Muscle layer of colon (tissue), 2 donors: ENCODE data around the gene BAAT.
A peak's percentile ranks its signal among the peaks of the same experiment; 100 is the strongest.

Experiments
- H3K27ac ChIP-seq: one replicate; pipeline ENCODE4 v1.7.0; 2013; ENCODE audit warnings: low read depth, mild to moderate bottlenecking, low read length, moderate library complexity
- H3K27me3 ChIP-seq, 2 donors: one replicate each; pipeline ENCODE4 v1.7.0; 2013; ENCODE audit warnings: low read length in 2 of 2, mild to moderate bottlenecking in 2 of 2; ENCODE audit not compliant: insufficient read depth in 2 of 2, control insufficient read depth in 1 of 2
- H3K36me3 ChIP-seq: one replicate; pipeline ENCODE4 v1.7.0; 2013; ENCODE audit warnings: mild to moderate bottlenecking, low read length; ENCODE audit not compliant: insufficient read depth
- H3K4me1 ChIP-seq: one replicate; pipeline ENCODE4 v1.7.0; 2013; ENCODE audit warnings: mild to moderate bottlenecking, low read length; ENCODE audit not compliant: insufficient read depth
- H3K4me3 ChIP-seq, 2 donors: one replicate each; pipeline ENCODE4 v1.7.0; 2013; ENCODE audit warnings: low read length in 2 of 2, low read depth in 1 of 2, mild to moderate bottlenecking in 1 of 2, moderate library complexity in 1 of 2
- H3K9ac ChIP-seq: one replicate; pipeline ENCODE4 v1.7.0; 2013; ENCODE audit warnings: low read length
- H3K9me3 ChIP-seq: one replicate; pipeline ENCODE4 v1.7.0; 2013; ENCODE audit warnings: mild to moderate bottlenecking, low read length
- donor health status: abdominal sarcoma.
- donor health status: Adenocarcinoma of cecum.

The BAAT gene

GRCh38 chr9:101397746-101398067, 12.9 kb upstream of the BAAT start:
- Histone ChIP-seq H3K27ac (peak overlapping the region; percentile 87), H3K4me3 (peak overlapping the region; percentile 34 to 96), H3K36me3 (peaks cover 35% of the 10 kb centered on the region), H3K4me1 (peaks cover 28% of the 10 kb centered on the region), H3K9ac (peak overlapping the region; percentile 98), H3K9me3 (no peaks in the 10 kb centered on the region), H3K27me3 (no peaks in the 10 kb centered on the region)

DNA sequence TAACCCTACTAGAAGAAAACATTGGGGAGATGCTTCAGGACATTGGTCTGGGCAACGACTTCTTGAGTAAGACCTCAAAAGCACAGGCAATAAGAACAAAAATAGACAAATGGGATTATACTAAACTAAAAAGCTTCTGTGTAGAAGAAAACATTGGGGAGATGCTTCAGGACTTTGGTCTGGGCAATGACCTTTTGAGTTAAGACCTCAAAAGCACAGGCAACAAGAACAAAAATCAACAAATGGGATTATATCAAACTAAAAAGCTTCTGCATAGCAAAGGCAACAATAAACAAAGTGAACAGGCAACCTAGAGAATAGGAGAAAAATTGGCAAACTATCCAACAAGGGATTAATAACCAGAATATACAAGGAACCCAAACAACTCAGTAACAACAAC, 9.9 kb upstream of the BAAT start:
- peaks cover 7% of the 10 kb centered on the region for H3K36me3 ChIP-seq
- no peaks in the 10 kb centered on the region for H3K9me3 ChIP-seq
- H3K4me3 ChIP-seq = no peak overlapping the region
- H3K9ac ChIP-seq = no peak overlapping the region
- peaks cover 13% of the 10 kb centered on the region for H3K4me1 ChIP-seq
- H3K27ac ChIP-seq = no peak overlapping the region
- H3K27me3 ChIP-seq = no peaks in the 10 kb centered on the region

DNA sequence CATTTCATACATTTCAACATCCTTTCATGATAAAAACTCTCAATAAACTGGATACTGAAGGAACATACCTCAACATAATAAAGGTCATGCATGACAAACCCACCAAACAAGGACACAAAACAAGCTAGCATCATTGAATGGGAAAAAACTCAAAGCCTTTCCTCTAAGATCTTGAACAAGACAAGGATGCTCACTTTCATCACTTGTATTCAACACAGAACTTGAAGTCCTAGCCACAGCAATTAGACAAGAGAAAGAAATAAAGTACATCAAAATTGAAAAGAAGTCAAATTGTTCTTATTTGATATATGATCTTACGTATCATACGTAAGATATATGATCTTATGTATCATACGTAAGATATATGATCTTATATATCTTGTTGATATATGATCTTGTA, 8.3 kb upstream of the BAAT start:
- Histone ChIP-seq H3K36me3 (peaks cover 12% of the 10 kb centered on the region), H3K27me3 (no peaks in the 10 kb centered on the region), H3K9ac (no peak overlapping the region), H3K9me3 (no peaks in the 10 kb centered on the region), H3K4me1 (peaks cover 10% of the 10 kb centered on the region), H3K4me3 (no peak overlapping the region), H3K27ac (no peak overlapping the region)

GRCh38 chr9:101388507-101388993, 3.7 kb upstream of the BAAT start:
- H3K9me3 ChIP-seq = no peaks in the 10 kb centered on the region
- no peak overlapping the region for H3K27ac ChIP-seq
- H3K4me3 ChIP-seq = no peak overlapping the region
- no peaks in the 10 kb centered on the region for H3K27me3 ChIP-seq
- no peaks in the 10 kb centered on the region for H3K4me1 ChIP-seq
- peaks cover 8% of the 10 kb centered on the region for H3K36me3 ChIP-seq
- no peak overlapping the region for H3K9ac ChIP-seq

- no peak overlapping the region for H3K27ac ChIP-seq
- H3K4me3 ChIP-seq = no peak overlapping the region
- H3K9ac ChIP-seq = no peak overlapping the region
These were observed 3.2 kb upstream of the BAAT start for GRCh38 chr9:101387871-101388506.

DNA sequence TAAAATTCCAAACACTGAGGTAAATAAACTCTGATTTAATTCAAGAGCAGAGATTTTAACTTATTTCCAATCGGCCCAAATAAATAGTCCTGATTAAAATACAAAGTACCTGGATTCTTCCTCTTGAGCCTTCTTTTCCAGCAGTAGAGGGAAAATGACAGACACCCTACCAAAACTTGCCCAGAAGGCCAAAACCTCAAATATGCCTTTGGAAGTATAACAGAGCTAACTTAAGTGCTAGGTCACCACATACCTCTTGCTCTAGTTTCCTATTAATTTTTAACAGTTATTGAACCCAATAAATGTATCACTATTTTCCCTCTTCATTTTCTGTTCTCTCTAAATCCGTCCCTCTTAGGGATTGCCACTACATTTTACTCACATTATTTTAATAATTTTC, 1.4 kb downstream of the BAAT start:
- Histone ChIP-seq H3K4me1 (no peaks in the 10 kb centered on the region), H3K4me3 (no peak overlapping the region), H3K9ac (no peak overlapping the region), H3K9me3 (no peaks in the 10 kb centered on the region), H3K27me3 (no peaks in the 10 kb centered on the region), H3K36me3 (no peaks in the 10 kb centered on the region), H3K27ac (no peak overlapping the region)

More at GRCh38 chr9:101387871-101388506, 3.2 kb upstream of the BAAT start:
- Histone ChIP-seq H3K9me3 (no peaks in the 10 kb centered on the region), H3K27me3 (no peaks in the 10 kb centered on the region), H3K36me3 (peaks cover 8% of the 10 kb centered on the region), H3K4me1 (no peaks in the 10 kb centered on the region)

GRCh38 chr9:101381833-101382342, 2.9 kb downstream of the BAAT start:
- Histone ChIP-seq H3K4me1 (no peaks in the 10 kb centered on the region), H3K36me3 (no peaks in the 10 kb centered on the region), H3K4me3 (no peak overlapping the region), H3K9ac (no peak overlapping the region), H3K27ac (no peak overlapping the region), H3K9me3 (no peaks in the 10 kb centered on the region), H3K27me3 (no peaks in the 10 kb centered on the region)

- H3K4me3 ChIP-seq = no peak overlapping the region
- H3K27ac ChIP-seq = no peak overlapping the region
- no peaks in the 10 kb centered on the region for H3K4me1 ChIP-seq
- H3K27me3 ChIP-seq = no peaks in the 10 kb centered on the region
- no peak overlapping the region for H3K9ac ChIP-seq
- no peaks in the 10 kb centered on the region for H3K9me3 ChIP-seq
- H3K36me3 ChIP-seq = no peaks in the 10 kb centered on the region
These were observed 3.7 kb downstream of the BAAT start for GRCh38 chr9:101381118-101381517.

DNA sequence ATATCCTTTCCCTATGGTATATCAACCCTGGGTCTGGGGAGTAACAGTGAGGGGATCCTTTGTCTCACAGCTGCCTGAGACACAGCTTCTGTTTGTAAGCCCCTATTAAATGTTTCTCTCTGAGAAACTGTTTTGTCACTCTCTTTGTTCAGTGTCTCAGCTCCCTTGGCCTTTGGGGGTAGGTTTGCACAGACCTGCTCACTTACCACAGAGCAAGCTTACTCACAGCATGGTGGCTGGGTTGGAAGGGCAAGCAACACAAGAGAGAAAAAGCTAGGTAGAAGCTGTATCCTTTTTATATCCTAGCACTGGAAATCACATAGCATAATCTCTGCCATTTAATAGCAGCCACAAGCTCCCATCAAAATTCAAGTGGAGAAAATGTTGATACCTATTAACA, 4.5 kb downstream of the BAAT start:
- Histone ChIP-seq H3K9ac (no peak overlapping the region), H3K4me3 (no peak overlapping the region), H3K27ac (no peak overlapping the region), H3K4me1 (no peaks in the 10 kb centered on the region), H3K9me3 (no peaks in the 10 kb centered on the region), H3K27me3 (no peaks in the 10 kb centered on the region), H3K36me3 (no peaks in the 10 kb centered on the region)

DNA sequence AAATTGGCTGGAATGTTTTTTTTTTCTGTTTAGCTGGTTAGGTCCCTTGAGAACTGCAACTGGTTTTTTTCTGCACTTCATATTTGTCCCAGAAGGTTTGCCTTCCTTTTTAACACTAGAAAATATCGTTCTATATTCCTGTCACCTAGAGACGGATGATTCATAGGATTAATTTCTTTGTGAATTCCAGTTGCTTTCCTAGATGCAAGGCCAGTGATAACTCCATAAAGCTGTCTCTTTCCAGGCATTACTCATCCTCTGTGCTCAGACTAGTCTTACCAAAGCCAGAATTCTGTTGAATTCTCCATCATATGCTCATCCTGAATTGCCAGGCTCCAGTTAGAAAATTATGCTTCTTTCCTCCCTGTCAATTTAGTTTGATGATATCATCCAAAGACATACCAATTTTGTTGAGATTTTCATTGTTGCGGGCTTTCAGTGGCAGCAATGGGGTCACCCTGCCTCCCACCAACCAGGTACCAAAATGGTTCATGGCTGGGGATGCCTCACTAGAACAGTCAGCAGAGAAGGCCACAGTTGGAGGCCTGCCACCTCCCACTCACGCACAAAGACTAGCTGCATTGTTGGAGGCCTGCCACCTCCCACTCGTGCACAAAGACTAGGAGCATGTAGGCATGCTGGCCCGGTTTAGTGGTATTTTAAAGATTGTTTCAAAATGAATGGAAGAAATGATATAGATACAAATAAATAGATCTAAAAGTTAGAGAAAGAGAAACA, 8.5 kb downstream of the BAAT start:
- Histone ChIP-seq H3K27ac (no peak overlapping the region), H3K27me3 (no peaks in the 10 kb centered on the region), H3K4me1 (no peaks in the 10 kb centered on the region), H3K4me3 (no peak overlapping the region), H3K9ac (no peak overlapping the region), H3K9me3 (no peaks in the 10 kb centered on the region), H3K36me3 (no peaks in the 10 kb centered on the region)

DNA sequence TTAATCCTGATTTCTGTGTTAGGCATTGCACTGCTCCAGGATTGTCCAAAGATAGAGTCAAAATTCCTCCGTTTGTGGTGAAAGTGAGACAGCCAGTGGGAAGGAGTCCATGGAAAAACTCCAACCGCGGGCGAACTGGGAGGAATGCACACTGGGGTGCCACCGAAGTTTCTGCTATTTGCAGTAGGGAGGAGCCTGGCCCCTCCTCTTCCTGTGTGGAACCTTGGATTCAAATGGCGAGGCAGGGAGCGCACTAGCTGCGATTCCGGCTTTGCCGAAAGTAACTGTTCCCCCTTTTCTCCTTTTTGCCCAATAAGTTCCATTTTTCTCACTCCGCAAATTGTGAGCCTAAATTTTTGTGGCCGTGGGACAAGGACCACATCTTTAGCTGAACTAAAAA, 9.3 kb downstream of the BAAT start:
- no peak overlapping the region for H3K4me3 ChIP-seq
- H3K4me1 ChIP-seq = no peaks in the 10 kb centered on the region
- H3K9ac ChIP-seq = no peak overlapping the region
- H3K27me3 ChIP-seq = no peaks in the 10 kb centered on the region
- H3K27ac ChIP-seq = no peak overlapping the region
- H3K36me3 ChIP-seq = no peaks in the 10 kb centered on the region
- no peaks in the 10 kb centered on the region for H3K9me3 ChIP-seq
